Measurements from ENCODE around the gene SAPCD1. TPM values are rescaled to one million over a fixed set of nuclear protein-coding genes. Genes with fewer than 3 reads are reported as not detected.
"Not testable (repeated sequence)": the region's sequence is repeated elsewhere in the genome, so short reads cannot be mapped to it uniquely, and the experiment has no call there.

Gene SAPCD1
- total RNA-seq, 1 donor from 2014 or later: 2.0 TPM

- DNase-seq (ENCODE audit: low spot score): no peak
These were observed 14.1 kb downstream of the SAPCD1 start for GRCh38 chr6:31776485-31776988.

DNA sequence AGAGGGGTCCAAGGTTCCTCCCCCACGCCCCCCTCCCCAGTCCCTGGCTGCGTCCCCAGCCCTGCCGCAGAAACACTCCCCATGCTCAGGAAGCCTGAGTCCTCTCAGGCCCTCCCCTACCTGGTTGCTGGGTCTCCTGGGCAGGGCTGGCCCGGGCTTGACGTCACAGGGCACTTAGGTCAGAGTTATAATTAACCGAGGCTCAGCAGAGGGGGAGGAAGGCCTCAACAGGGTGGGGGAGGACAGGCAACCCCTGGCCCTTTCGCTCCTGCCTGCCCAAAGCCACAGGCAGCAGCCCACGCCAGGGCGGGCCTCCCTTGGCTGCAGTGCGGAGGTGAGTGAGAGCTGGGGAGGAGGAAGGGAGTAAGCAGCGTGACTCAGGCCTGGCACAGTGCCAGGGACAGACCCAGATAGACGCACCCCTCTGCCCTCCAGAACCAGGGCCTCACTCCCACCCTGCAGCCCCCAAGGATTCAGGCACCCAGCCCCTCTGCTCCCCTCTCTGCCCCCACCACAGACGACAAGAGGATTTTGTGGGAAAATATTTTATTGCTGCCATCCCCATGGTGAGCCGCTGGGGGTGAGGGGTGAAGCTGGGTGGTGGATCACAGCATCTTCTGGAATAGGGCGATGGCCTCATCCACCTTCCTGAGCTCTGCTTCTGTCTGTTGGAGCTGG, 14.7 kb downstream of the SAPCD1 start, which contains the start of gene VWA7:
TSS of gene VWA7 (minus strand) at position 340 of the 678 bp plus-strand sequence. CDS start 549 bp downstream, outside the sequence.
- peak; percentile 93 for DNase-seq (ENCODE audit: low spot score)

DNA sequence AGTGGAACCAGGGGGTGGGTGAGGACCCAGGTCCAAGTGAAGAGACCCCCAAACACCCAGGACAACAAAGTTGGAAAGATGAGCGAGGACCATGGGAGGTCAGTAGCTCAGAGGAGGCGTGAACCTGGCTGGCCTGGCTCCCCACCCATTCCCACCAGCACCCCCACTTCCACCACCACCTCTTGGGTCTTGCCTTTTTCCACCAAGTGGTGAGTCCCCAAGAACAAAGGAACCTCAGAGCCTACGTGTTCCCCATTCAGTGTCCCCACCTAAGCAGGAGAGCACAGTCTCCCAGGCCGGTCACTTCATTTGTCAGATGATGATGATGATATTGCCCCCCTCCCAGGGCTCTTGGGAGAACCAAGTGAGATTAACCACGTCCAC, 15.2 kb downstream of the SAPCD1 start:
- no peak for DNase-seq (ENCODE audit: low spot score)

- no peak for DNase-seq (ENCODE audit: low spot score)
These were observed 15.7 kb downstream of the SAPCD1 start for GRCh38 chr6:31778193-31778592.

DNA sequence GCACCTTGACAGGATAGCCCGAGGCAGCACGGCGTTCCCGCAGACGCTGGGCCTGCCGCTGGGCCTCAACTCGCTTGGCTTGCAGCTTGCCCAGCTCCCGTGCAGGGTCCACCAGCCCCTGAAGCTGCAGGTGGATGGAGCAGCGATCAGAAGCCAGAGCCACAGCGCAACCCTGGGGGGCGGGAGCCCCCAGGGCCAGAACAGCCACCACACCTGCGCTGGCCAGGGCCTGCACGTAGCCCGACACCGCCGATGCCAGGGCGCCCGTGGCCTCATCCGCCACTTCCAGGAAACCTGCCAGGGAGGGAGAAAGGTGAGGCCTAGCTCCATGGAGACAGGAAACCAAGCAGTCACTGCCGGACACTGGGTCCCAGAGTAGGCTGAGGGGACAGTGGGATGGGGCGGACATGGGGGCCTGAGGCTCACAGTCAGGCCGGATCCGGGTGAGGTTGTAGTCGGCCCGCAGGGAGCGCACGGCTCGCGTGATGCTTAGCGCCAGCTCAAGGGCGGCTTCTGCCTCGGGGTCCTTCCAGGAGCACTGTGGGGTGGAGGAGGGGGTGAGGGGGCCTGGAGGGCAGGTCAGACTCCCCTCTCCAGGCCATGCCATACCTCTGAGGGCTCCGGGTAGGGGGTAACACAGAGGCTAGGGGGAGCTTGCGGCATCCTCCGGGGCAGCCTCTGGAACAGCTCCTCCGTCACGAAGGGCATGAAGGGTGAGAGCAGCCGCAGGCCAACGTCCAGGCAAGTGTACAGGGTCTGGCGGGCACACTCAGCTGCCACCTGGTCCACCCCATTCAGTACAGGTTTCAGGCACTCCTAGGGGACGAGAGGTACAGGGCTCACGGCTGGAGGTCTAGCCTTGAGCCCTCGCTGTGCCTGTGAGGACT, 16.8 kb downstream of the SAPCD1 start:
- DNase-seq (ENCODE audit: low spot score): no peak

- DNase-seq (ENCODE audit: low spot score): no peak
These were observed 17.5 kb downstream of the SAPCD1 start for GRCh38 chr6:31779908-31780307.

GRCh38 chr6:31780507-31781243, 18.2 kb downstream of the SAPCD1 start:
- no peak for DNase-seq (ENCODE audit: low spot score)

DNA sequence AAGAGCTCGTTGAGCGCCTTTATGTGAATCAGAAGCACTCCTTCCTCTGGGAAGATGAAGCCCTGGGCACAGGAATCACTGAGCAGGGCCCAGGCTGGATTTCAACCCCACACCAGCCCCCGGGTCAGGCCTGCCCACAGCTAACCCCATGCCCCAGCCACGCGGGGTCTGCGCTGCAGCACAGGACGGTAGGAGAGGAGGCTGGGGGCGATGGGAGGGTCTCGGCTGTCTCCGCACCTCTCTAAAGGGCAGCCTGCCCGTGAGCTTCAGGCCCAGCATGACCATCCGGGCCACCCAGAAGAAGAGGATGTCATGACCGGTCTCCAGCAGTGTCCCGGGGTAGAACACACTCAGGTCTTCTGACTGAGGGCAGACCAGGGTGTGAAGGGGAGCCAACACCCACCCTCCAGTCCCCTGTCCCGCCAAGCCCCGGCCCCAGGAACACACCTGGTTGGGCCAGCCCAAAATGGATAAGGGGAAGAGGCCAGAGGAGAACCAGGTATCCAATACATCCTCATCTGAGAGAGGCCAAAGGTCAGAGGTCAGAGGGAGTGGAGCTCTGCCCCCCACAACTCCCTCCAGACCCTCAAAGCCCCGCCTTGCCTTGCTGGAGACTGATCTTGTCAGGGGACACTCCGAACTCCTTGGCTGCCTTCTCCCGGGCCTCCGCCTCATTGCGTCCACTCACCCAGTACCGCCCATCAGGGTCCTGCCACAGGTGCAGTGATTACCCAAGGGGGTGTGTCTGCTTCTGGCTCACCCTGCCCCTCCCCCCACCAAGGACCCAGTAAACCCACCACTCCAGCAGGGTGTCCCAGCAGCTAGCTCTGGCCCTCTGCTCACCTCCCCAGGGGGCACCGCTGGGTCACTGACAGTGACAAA, 19.0 kb downstream of the SAPCD1 start:
- DNase-seq (ENCODE audit: low spot score): no peak

DNA sequence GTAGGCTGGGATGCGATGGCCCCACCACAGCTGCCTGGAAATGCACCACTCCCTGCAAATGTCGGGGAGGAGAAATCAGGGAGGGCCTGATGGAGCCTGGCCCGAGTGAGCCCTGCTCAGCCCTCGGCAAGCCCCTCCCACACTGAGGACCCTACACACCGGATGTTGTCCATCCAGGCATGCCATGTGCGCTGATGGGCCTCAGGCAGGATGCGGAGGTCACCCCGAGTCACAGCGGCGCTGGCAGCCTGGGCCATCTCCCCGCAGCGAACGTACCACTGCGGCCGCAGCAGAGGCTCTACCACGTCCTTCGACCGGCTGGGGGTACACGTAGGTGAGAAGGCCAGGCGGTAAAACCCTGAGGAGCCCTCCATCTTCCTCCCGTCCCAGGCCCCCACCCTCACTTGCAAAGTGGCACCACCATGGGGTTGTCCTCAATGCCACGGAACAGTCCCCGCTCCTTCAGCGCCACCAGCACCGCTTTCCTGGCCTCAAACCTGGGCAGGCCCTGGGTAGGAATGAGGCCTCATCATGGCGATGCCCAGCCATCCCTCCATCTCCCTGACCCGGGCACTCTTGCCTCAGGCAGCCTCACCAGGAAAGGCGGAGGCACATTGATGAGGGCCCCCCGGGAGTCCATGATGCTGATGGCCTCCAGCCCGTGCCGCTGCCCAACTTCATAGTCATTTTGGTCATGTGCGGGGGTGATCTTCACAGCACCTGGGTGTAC, 19.8 kb downstream of the SAPCD1 start:
- DNase-seq (ENCODE audit: low spot score): no peak

DNA sequence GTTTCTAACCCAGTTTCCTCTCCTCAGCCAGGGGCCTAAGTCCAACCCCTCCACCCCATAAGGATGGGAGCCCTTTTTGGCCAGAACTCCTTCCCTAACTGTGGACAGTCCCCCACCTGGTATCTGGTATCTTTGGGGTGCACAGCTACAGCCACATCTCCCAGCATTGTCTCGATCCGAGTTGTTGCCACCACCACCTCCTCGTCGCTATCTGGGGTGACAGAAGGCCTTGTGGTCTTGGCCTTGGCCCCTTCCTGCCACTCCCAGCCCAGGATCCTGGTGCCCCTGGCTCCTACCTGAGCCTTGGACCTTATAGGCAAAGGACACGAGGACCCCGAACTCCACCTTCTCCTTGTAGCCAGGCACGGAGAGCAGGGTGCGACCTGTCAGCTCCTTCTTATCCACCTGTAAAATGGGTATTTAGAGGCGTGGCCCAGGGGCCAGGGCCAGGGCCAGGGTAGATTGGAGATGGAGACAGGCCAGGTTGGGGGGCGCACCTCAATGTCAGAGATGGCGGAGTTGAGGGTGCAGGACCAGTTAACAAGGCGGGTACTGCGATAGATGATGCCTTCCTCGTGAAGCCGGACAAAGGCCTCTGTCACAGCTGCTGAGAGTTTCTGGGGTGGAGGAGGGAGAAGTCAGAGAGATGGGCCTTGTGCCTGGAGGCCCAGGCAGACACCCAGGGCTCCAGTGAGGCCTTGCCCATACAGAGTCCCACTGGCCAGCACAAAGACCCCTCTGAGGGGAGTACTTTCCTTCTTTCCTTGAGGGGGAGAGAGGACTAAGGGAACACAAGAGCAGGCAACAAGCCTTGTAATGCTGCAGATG, 21.9 kb downstream of the SAPCD1 start:
- DNase-seq (ENCODE audit: low spot score): no peak

DNA sequence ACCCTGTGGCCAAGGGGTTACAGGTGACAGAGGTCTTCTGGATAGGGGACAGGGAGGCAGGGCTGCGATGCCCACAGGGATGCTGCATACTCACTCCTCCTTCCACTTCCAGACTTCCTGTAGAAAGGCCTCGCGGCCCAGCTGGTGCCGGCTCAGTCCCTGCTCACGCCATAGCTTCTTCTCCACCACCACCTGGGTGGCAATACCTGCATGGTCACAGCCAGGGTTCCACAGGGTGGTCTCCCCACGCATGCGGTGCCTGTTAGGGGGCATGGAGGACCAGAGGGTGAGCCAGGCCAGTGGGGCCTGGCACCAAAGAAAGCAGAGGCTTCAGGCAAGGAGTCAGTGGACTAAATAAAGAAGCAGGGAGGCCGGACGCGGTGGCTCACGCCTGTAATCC, 23.0 kb downstream of the SAPCD1 start:
- DNase-seq (ENCODE audit: low spot score): no peak

- DNase-seq (ENCODE audit: low spot score): no peak
These were observed 29.1 kb downstream of the SAPCD1 start for GRCh38 chr6:31791324-31792089.

DNA sequence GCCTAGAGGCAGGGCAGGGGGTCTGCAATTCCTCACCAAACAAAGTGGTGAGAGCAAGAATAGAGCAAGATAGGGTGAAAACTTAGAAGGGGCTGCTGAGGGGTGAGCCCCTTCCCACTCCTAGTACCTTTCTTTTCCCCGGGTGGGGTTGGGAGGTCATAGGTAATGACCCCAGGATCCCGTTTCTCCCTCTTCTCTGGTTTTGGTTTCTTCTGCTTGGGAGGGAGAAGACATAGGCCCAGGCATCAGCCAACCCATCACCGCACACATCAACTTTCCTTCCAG, 29.6 kb downstream of the SAPCD1 start:
- no peak for DNase-seq (ENCODE audit: low spot score)

- DNase-seq (ENCODE audit: low spot score): no peak
These were observed 30.3 kb downstream of the SAPCD1 start for GRCh38 chr6:31792761-31793171.

DNA sequence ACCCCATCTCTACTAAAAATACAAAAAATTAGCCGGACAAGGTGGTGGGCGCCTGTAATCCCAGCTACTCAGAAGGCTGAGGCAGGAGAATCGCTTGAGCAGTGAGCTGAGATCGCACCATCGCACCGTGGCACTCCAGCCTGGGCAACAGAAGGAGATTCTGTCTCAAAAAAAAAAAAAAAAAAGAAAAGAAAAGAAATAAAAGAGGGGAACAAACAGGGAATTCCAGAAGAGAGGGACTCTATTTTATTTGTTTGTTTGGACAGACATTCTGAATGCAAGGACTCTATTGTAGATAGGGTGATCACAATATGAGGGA, 31.4 kb downstream of the SAPCD1 start:
- DNase-seq (ENCODE audit: low spot score): not testable (repeated sequence)

- no peak for DNase-seq (ENCODE audit: low spot score)
These were observed 31.9 kb downstream of the SAPCD1 start for GRCh38 chr6:31794294-31794865.

DNA sequence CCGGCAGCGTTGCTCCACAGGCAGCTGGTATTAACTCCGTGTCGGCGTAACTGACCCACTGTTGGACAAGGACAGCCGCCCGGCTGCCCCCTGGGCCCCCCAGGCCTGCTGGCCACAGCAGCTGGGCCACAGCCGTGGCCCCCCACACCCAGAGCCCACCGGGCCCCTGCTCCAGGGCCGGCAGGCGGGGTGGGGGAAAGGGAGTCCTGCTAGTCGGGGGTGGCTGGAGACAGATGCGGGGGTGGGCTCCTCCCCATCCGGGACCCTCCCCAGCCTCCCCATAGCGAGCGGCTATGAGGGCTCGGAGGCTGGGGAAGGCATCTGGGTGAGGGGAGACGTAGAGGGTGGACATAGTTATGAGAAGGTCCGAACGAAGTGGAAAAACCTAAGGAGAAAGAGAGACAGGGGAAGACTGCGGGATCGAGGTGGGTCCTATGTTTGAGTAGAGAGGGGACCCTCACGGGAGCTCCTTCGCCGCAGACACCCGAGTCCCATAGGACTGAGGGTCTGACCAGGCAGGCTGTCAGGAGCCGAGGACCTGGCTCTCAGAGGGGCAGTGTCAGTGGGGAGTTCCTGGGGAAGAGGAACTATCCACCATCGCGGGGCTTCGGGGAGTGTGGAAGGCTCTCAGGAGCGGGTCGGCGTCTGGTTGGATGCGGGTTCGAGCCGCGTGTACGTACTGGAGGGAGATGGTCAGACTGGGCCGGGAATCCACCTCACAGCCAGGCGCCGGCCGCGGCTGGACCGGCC, 32.6 kb downstream of the SAPCD1 start:
- no peak for DNase-seq (ENCODE audit: low spot score)

All from mesenteric fat pad (tissue), 1 donor.